GM18868 (cell line): ENCODE data around the gene TENT5C.

Experiments used
- ATAC-seq: cut with Tn5 transposase; IDR thresholded peaks from one replicate; pipeline ENCODE4 v1.9.1; 2021; ENCODE audit warnings: mild to moderate bottlenecking, moderate library complexity; ENCODE audit not compliant: unreplicated experiment

Gene TENT5C

DNA sequence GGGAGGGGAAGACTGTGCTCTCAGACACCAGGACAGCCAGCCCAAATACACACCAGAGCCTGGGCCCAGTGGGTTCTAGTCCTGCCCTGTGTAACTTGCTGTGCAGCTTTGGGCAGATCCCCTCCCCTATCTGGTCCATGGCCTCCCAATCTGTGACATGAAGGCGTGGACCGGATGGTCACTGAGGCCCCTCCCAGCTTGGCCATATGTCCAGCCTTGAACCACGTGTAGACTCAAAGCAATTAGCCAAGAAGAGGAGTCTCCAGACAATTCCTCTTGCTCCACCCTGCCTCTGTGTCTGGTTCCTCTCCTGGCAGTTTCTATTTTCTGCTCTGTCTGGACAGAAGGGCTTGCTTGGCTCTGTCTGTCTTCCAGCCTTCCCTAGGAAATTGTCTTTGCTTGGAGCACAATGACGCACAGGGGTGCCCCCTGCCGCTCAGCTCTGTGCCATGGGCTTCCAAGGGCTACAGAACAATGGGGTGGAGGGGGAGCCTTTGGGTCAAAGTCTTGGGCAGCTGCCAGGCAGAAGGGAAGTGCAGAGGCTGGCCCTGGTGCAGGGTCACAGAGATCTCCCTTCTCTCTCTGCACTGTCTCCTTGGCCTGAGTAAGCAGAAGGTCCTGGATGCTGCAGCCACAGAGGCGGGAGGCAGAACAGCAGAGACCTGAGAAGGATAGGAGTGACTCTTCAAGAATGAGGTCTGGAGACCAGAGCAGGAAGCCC is 66.1 kb downstream of the TENT5C start:
- ATAC-seq: no peak

DNA sequence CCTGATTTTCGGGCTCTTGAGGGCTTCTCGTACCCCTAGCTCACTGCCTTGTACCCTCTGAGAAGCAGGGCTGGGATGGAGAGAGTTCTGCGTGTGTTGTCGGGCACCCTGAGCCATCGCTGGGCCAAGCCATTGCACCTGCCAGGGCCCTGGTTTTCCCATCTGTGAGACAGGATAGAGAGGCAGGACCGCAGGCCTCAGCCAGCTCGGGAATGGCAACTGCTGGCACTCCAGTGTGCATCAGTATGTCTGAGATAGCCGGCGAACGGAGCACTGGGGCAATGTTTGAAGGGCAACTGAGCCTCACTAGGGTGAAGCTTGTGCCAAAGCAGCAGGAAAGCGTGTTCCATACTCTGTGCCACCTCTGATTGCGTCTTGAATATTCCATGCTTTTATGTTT is 66.9 kb downstream of the TENT5C start:
- ATAC-seq: no peak

- ATAC-seq: peak; percentile 47
These were observed 67.6 kb downstream of the TENT5C start for GRCh38 chr1:117673405-117673804.

- ATAC-seq: no peak
These were observed 68.9 kb downstream of the TENT5C start for GRCh38 chr1:117674521-117675400.

DNA sequence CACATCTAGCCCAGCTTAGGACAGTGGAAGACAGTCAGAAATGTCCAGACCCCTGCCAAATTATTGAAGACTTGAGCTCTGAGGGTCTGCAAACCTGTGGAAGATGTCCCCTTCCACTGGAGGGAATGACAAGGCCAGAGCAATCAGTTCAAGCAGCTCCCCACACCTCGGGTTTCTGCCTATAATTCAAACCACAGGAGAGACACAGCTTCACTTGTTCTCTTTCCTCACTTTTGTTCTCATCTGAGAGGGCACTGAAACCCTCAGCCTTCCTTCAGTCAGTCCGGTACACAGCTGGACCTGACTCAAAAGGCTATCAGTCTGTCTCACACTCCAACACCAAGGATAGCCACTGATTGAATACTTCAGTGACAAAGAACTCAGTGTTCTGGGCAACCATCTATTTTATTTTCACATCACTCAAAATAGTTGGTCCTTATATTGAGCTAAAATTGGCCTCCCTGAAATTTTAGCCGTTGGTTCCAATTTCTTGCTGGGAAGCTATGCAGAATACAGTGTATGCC is 70.1 kb downstream of the TENT5C start:
- no peak for ATAC-seq

DNA sequence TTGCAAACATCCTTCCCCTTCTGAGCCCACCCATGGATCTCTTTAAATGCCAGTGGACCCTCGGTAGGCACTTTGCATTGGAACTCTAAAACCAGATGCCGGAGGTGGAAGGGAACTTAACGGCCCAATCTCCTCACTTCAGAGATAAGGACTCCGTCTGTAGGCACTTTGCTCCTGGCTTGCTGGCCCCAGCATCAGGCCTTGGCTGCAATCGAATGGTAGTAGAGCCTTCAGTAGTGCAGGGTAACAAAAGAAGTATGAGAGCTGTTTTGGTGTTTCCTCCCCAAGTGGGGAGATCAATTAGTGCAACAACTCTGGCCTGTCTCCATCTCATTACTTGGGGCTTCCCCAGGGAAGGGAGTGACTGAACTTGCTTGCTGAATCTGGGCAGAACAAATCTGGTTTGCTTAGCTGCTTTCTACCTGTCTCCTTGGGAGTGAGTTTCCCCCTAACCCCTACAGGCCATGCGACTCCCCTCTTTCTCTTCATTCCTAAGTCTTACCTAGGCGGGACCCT is 70.8 kb downstream of the TENT5C start:
- ATAC-seq: no peak
